Neuron (in vitro differentiated cells): ENCODE data around the gene CRYGD.
"Not testable (repeated sequence)": the region's sequence is repeated elsewhere in the genome, so short reads cannot be mapped to it uniquely, and the experiment has no call there.

Source experiments
- H2AFZ ChIP-seq: one replicate; pipeline ENCODE4 v1.6.1; 2013; ENCODE audit warnings: low read depth, mild to moderate bottlenecking, inconsistent platforms, low read length, moderate library complexity
- H3K27me3 ChIP-seq: one replicate; pipeline ENCODE4 v1.6.1; 2013; ENCODE audit warnings: low read length; ENCODE audit not compliant: insufficient read depth
- H3K36me3 ChIP-seq: one replicate; pipeline ENCODE4 v1.6.1; 2013; ENCODE audit warnings: low read length; ENCODE audit not compliant: insufficient read depth
- H3K4me1 ChIP-seq: one replicate; pipeline ENCODE4 v1.6.1; 2013; ENCODE audit warnings: low read length; ENCODE audit not compliant: insufficient read depth
- H3K4me3 ChIP-seq: 2 replicates; pipeline ENCODE4 v1.5.1; 2013; ENCODE audit warnings: mild to moderate bottlenecking, low read length, moderate library complexity
- H3K9me3 ChIP-seq: one replicate; pipeline ENCODE4 v1.6.1; 2013; ENCODE audit warnings: low read length

Gene CRYGD

DNA sequence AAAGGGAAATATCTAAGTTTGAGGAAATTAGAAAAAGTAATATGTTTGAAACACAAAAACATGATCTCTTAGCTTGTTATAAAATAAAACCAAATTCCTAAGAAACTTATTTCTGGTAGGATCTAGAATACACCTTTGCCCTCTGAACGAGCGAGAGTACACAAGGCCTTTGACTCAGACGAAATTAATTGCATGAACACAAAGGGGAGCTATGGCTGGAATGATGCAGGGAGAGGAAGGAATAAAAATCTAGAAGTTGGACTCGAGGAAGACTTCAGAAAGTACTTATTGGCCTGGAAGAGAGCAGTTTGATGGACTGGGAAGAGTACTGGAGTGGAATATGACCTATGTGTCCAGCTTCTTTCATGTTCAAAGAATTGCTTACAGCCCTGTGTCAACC lies 927 bp upstream of the CRYGD start:
- H3K36me3 ChIP-seq, result no peaks in the 10 kb centered on the region
- peaks cover 11% of the 10 kb centered on the region for H3K4me1 ChIP-seq
- H3K9me3 ChIP-seq, result no peaks in the 10 kb centered on the region
- no peak overlapping the region for H3K4me3 ChIP-seq
- no peak overlapping the region for H2AFZ ChIP-seq
- H3K27me3 ChIP-seq, result no peaks in the 10 kb centered on the region

DNA sequence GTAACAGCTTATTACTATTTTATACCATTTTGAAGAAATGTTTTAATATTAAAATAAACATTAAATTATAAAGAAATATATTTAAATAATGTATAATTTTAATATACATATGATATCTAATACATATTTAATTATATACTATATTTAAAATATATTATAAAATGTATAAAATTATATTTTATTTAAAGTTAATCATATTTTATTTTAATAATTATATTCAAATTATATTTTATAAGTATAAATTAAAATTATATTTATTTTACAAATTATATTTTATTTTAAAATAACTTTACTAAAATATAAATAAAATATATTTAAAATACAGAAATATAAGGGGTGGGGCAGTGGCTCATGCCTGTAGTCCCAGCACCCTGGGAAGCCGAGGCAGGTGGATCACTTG lies 2.1 kb downstream of the CRYGD start:
- Histone ChIP-seq H3K4me3 (no peak overlapping the region), H2AFZ (no peak overlapping the region), H3K27me3 (no peaks in the 10 kb centered on the region), H3K9me3 (no peaks in the 10 kb centered on the region), H3K4me1 (peaks cover 13% of the 10 kb centered on the region), H3K36me3 (no peaks in the 10 kb centered on the region)

DNA sequence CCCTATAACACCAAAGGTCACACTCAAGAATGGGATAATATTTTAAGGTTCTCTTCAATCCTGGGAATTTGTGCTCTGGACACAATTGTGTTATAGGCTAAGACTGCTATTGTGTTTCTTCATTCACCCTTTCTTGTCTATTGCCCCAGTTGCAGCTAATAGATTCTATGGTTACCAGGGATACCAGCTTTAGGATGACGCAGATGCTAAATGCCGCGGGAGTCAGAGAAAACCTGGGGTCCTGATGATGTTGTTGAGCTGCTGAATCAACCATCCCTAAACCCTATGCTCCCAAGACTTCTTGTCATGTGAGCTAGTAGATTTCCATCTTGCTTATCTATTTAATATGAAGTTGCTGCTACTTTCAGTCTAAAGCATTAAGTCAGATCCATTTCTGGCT lies 5.4 kb downstream of the CRYGD start:
- no peak overlapping the region for H2AFZ ChIP-seq
- H3K27me3 ChIP-seq, result no peaks in the 10 kb centered on the region
- H3K36me3 ChIP-seq, result no peaks in the 10 kb centered on the region
- peaks cover 13% of the 10 kb centered on the region for H3K4me1 ChIP-seq
- H3K9me3 ChIP-seq, result no peaks in the 10 kb centered on the region
- H3K4me3 ChIP-seq, result no peak overlapping the region

DNA sequence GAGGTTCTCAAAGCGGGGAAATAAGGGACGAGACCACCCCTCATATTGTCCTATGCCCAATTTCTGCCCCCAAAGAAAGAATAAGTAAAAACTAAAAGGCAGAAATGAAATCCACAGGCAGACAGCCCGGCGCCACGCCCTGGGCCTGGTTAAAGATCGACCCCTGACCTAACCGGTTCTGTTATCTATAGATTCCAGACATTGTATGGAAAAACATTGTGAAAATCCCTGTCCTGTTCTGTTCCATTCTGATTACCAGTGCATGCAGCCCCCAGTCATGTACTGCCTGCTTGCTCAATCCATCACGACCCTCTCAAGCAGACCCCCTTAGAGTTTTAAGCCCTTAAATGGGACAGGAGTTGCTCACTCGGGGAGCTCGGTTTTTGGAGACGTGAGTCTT lies 6.9 kb downstream of the CRYGD start:
- not testable (repeated sequence) for H3K36me3 ChIP-seq, H2AFZ ChIP-seq, H3K9me3 ChIP-seq, H3K4me3 ChIP-seq, H3K27me3 ChIP-seq
- H3K4me1 ChIP-seq, result peaks cover 13% of the 10 kb centered on the region

DNA sequence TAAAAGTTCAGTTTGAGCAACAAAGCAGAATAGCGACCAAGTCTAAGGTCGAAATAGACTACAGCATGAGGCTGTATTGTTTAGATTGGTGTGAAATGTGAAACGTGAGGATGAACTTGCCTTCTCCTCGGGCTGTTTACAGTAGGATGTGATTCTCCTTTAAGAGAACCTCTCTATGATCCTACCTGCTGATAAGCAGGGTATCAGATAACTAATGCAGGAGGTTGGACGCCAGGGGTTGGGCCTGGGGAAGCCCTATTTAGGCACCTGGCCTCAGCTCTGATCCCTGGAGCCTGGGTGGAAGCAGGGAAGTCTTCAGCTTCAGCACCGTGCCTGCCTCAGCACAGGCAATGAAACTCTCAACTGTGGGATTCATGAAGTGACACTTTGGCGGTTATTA lies 11.4 kb downstream of the CRYGD start:
- Histone ChIP-seq H3K9me3 (peaks cover 1% of the 10 kb centered on the region), H3K4me1 (no peaks in the 10 kb centered on the region), H3K4me3 (no peak overlapping the region), H3K36me3 (no peaks in the 10 kb centered on the region), H2AFZ (peak overlapping the region; percentile 4), H3K27me3 (no peaks in the 10 kb centered on the region)

DNA sequence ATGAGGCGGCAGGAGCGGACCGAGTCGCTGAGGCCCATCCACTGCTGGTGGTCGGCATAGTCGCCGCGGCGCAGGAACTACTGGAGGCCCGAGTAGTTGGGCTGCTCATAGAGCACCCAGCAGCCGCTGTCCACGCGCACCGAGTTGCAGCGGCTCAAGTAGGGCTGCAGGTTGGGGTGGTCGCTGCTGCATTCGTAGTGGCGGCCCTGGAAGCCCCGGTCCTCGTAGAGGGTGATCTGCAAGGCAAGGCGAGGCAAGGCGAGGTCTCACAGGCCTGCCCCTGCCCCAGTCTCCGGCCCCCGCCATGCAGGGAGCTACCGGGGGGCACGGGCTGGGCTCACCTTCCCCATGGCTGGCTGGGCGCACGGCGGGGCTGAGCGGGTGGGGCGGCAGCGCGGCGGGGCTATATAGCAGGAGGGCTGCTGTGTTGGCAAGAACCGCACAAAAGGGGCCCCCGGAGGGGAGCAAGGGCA lies 12.0 kb downstream of the CRYGD start:
- not testable (repeated sequence) for H3K27me3 ChIP-seq, H3K4me1 ChIP-seq, H3K4me3 ChIP-seq, H3K36me3 ChIP-seq, H3K9me3 ChIP-seq
- peak overlapping the region; percentile 4 for H2AFZ ChIP-seq

DNA sequence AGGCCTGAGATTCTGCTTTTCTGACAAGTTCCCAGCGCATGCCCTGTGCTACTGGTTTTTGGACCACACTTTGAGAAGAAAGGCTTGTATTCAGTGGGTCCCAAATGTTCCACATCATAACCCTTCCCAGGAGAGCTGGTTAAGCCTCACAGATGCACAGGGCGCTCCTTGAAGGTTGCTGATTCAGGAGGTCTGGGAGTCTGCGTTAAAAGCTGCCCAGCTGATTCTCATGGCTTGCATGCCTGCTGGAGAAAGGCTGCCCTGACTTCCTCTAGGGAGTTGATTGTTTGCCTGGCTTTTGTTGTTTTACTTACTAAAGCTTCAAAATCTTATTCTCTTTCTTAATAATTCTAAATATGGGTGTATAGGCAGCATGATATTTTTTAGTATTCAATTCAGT lies 20.7 kb downstream of the CRYGD start:
- no peaks in the 10 kb centered on the region for H3K27me3 ChIP-seq
- no peaks in the 10 kb centered on the region for H3K9me3 ChIP-seq
- no peaks in the 10 kb centered on the region for H3K36me3 ChIP-seq
- H2AFZ ChIP-seq, result no peak overlapping the region
- H3K4me3 ChIP-seq, result no peak overlapping the region
- H3K4me1 ChIP-seq, result peaks cover 7% of the 10 kb centered on the region

DNA sequence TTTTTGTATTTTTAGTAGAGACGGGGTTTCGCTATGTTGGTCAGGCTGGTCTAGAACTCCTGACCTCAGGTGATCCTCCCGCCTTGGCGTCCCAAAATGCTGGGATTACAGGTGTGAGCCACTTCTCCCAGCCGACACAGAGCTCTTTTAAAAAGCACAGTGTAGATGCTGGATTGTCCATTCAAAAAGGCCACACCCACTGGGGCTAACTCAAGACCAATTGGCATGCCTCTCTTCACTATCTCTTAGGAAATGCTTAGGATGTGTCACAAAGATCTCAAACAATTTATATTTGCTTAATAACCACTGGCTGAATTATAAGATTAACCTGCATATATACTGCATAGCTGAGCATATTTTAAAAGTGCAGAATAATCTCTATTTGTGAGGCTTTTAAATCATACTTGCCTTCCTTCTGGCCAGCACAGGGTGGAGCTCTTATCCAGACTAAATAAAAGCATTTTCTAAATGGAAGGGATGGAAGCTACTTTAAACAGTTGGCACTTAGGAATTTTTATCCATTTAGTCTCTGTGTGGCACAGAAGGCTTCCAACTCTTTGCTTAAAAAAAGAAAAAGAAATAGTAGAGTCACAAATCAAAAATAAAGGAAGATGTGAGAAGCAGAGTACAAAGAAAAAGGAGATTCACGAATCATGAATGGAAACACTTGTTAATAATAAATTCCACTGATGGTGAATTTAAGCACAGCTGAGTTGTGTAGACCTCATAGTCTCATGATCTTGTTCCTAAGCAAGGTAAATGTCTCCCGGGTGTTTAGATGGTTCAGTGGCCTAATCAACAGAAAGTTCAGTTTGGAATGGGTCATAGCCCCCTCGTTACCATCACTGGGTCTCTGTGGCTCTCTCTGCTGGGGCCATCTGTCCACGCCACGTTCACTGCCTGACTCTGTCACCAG lies 22.4 kb downstream of the CRYGD start:
- peaks cover 7% of the 10 kb centered on the region for H3K4me1 ChIP-seq
- H3K36me3 ChIP-seq, result no peaks in the 10 kb centered on the region
- no peaks in the 10 kb centered on the region for H3K9me3 ChIP-seq
- H3K27me3 ChIP-seq, result no peaks in the 10 kb centered on the region
- no peak overlapping the region for H3K4me3 ChIP-seq
- peak overlapping the region; percentile 30 for H2AFZ ChIP-seq

DNA sequence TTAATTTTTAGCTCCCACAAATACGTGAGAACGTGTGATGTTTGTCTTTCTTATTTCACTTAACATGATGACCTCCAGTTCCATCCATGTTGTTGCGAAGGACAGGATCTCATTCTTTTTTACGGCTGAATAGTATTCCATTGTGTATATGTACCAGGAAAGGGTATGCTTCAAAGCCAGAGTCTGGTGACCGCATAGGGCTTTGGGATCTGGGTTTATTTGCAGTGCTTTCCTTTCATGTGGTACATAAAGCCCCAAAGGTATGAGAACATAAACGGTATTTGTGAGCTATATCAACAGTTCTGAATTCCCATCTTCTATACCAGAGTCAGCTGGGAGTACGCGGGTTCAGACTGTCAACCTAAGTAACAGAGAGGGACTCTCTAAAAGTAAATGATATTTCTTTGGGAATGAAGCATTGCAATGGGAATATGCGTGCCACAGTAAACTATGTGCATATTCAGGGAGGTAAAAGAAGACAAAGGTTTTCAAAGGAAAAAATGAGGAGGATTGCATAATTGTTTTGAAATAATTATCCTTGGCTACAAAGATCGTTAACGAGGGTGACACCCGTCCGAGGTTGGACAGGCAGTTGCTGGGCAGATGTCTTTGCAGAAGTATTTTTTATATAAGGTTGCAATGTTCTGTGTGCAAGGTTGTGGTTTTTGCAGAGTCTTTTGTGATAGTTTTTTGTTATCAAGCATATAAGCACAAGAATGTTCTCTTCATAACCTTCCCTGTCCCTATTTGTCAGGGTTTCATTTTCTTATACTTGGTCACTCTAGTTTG lies 24.4 kb downstream of the CRYGD start:
- Histone ChIP-seq H3K36me3 (no peaks in the 10 kb centered on the region), H3K9me3 (no peaks in the 10 kb centered on the region), H3K4me3 (no peak overlapping the region), H2AFZ (no peak overlapping the region), H3K27me3 (no peaks in the 10 kb centered on the region), H3K4me1 (peaks cover 7% of the 10 kb centered on the region)

DNA sequence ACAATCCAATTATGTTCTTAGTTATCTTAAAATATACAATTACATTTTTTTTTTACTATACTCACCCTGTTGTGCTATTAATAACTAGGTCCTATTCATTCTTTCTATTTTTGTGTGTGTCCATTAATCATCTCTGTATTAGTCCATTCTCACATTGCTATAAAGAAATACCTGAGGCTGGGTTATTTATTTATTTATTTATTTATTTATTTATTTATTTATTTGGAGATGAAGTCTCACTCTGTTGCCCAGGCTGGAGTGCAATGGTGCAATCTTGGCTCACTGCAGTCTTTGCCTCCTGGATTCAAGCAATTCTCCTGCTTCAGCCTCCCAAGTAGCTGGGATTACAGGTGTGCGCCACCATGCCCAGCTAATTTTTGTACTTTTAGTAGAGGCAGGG lies 25.6 kb downstream of the CRYGD start:
- not testable (repeated sequence) for H2AFZ ChIP-seq, H3K4me3 ChIP-seq, H3K27me3 ChIP-seq, H3K36me3 ChIP-seq, H3K4me1 ChIP-seq, H3K9me3 ChIP-seq

DNA sequence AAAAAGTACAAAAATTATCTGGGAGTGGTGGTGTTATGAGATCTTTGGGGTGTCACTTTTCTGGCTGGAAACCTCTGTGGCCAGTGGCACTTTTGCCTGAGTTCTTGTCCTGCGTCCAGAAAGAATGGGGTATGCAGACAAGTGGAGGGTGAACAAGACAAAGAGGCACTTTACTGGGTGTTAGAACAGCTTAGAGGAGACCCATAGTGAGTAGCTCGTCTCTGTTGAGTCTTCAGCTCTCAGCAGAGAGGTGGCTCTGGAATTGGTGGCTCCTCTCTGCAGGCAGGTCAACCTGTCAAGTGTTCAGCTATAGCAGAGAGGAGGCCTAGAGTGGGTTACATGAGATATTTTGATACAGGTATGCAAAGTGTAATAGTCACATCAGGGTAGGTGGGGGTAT lies 26.1 kb downstream of the CRYGD start:
- H3K4me1 ChIP-seq, result peaks cover 3% of the 10 kb centered on the region
- no peaks in the 10 kb centered on the region for H3K27me3 ChIP-seq
- H2AFZ ChIP-seq, result no peak overlapping the region
- no peak overlapping the region for H3K4me3 ChIP-seq
- no peaks in the 10 kb centered on the region for H3K9me3 ChIP-seq
- no peaks in the 10 kb centered on the region for H3K36me3 ChIP-seq

DNA sequence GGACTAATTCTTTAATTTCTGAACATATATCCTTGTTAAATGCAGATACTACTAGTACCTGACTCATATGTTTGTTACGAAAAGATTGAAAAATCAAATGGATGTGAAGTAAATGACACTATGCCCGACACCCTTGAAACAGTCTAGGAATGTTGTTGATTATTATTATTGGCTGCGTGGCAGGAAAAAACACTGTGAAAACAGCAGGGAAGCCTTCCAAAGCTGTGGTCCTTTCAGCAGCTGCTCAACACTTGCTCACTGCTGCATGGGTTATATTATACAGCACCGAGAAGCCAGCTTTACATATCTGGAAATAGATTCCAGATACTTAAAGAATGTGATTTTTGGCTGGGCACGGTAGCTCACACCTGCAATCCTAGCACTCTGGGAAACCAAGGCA lies 26.5 kb downstream of the CRYGD start:
- Histone ChIP-seq H2AFZ (no peak overlapping the region), H3K4me1 (peaks cover 3% of the 10 kb centered on the region), H3K9me3 (no peaks in the 10 kb centered on the region), H3K36me3 (no peaks in the 10 kb centered on the region), H3K27me3 (no peaks in the 10 kb centered on the region), H3K4me3 (no peak overlapping the region)

DNA sequence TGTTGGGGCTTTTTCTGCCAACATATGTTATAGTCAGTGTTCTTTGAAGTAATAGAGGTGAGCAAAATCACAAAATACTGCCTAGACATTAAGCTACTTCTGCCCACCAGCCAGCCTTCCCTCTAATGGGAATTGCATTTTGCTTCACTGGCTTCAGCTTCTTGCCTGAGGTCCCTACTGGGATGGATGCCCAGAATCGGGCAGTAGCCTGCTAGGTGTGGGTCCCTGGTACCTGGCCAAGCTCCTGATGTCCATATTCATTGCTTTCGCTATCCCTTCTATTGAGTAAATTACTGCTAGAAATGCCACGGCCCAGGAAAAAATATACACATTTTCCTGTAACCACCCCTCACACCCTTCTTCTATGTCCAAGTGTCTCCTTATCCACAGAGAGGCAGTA lies 27.0 kb downstream of the CRYGD start:
- Histone ChIP-seq H3K27me3 (no peaks in the 10 kb centered on the region), H3K4me1 (peaks cover under 1% of the 10 kb centered on the region), H3K9me3 (no peaks in the 10 kb centered on the region), H2AFZ (no peak overlapping the region), H3K36me3 (no peaks in the 10 kb centered on the region), H3K4me3 (no peak overlapping the region)
